HG03565 (cell line): ENCODE measurements around the gene UAP1L1.
"Not testable (repeated sequence)": the region's sequence is repeated elsewhere in the genome, so short reads cannot be mapped to it uniquely, and the experiment has no call there.

ENCODE experiments used
- ATAC-seq: cut with Tn5 transposase; IDR thresholded peaks from one replicate; pipeline ENCODE4 v1.9.1; 2021; ENCODE audit warnings: mild to moderate bottlenecking, moderate library complexity; ENCODE audit not compliant: unreplicated experiment

Gene UAP1L1

DNA sequence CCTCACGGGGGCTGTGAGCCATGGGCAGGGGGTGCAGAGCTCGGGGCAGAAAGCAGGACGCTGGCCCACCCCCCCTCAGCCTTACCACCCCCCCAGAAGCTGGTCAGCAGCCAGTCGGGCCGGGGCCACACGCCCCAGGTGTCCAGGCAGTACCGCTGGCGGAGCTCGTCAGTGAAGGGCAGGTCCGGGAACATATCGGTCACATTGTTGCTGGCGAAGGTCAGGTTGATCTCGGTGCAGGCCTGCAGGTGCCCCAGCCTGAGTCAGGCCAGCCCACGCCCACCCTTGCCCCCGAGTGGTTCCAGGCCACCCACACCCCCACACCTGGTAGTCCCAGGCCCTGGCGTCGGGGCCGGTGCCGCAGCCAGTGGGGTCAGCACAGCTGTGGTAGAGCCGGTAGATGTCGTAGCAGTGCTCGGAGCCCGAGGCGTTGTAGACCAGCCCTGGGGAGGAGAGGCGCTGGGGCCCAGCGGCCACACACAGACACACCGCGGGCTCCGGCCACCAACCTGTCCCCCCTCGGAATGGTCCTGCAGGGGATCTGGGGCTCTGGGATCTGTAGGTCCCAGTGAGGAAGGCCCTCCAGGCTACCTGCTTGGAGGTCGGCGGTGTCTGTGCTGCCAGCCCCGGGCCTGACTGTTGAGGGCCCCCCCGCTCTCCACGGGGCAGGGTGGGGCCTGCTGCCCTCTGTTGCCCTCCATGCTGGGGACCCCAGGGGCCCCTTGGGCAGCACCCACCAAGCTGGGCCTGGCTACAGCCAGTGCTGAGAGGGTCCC lies 34.7 kb downstream of the UAP1L1 start:
- ATAC-seq, result no peak

DNA sequence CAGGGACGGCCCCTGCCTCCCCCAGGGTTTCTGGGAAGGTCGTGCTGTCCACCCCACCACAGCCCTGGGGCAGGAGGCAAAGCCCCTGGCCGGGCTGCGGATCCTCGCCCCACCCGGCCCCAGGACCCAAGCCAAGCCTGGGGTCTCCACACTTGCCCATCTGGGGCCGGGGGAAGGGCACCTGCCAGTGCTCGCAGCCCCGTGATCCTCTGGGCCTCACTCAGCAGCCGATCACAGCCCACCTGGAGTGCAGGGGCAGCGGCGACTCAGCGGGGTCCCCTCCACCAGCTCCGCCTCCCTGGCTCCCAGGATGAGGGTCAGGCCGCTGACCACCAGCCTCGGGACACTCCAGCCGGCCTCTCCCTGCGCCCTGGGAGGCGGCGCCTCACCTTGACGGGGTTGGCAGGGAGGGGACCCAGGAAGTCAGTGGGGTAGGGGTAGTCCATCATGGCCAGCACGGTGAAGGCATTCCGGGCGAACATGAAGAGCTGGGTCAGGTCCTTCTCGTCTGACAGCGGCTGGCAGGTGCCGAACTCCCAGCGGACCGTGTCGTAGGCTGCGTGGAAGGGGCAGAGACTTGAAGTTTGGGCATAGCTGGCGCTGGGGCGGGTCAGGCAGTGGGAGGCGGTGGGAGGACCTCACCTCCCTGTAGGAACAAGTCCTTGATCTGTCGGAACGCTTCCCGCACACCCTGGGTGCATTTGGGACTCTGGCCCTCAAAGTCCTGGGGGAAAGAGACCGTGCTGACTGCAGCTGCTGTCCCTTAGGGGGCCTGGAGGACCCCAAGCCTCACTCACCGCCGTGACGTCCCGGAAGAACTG lies 35.5 kb downstream of the UAP1L1 start:
- no peak for ATAC-seq

DNA sequence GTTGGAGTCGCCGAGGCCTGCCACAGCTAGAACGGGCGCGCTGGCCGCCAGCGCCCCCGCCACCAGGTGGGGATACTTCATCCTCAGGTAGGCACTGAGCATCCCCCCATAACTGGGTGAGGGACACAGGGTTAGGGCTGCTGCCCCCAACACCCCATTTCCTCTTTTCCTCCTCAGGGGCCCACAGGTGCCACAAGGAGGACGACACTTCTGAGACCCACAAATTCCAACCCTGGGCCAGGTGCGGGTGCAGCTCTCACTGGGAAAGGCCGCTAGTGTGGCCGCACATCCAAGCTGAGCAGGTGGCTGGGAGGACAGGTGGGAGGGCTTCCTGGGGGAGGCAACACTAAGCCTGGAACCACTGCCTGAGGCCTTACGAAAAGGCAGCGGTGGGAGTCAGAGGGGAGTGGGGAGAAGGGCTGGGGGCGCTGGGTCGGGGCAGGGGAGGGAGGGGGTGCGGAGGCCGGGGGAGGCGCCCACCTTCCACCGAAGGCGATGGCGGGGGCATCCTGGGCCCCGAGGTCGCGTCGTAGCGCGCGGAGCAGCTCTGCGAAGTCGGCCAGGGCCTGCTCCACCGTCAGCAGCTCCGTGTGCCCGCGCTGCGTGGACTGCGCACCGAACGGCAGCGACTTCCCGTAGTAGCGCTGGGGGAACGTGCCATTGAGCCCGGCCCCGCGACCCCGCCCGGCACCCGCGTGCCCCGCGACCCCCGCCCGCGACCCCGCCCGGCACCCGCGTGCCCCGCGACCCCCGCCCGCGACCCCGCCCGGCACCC lies 36.3 kb downstream of the UAP1L1 start:
- no peak for ATAC-seq

DNA sequence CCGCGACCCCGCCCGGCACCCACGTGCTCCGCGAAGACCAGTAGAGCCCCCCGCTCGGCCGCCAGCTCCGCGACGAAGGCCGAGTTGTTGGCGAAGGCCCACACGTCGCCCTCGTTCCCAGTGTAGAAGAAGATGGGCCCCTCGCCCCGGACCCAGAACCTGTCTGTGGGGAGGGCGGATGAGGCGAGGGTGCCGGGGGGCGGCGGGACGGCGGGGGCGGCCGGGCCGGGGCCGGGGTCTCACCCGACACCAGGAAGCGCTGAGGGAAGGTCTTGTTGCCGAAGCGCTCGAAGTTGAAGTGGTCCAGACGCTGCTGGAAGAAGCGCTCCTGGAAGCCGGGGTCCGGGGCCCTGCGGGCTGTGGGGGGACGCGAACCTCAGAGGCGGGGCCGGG lies 36.9 kb downstream of the UAP1L1 start:
- ATAC-seq, result no peak

DNA sequence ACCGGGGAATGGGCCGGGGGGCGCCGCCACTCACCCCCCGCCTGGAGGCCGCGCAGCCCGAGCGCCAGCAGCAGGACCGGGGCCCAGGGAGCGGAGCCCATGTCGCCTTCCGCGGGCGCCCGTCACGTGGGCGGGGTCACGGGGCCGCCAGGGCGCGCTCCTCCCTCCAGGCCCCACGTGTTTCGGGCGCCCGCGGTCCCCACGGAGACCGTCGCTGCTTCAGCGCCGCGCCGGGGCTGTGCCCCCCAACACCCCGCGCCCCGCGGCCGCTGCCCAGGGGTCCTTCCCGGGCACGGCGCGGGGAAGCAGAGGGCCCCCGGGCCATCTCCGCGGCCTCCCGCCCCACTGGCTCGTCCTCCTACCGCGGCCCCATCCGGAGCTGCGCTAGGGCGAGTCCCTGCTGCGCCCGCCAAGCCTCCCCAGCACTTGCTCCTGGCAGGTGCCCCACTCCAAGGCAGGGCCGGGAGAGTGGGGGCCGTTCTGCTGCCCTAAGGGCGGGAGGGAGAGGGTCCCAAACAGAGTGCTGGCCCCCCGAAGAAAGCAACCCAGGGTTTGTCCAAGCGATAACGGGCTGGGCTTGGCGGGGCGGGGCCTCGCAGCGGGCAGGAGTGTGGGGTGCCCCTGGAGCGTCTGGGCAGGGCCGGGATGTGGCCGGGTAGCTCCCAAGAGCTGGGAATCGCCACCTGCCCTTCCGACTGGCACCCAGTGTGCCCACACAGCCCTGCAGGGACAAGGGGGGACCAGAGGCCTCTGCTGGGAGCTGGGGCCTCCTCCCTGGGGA lies 37.5 kb downstream of the UAP1L1 start, which contains the start of gene DPP7:
TSS of gene DPP7 (minus strand) at position 121 of the 781 bp plus-strand sequence. CDS start at position 101, 20 bp downstream.
- peak; percentile 59 for ATAC-seq

GRCh38 chr9:137115394-137116026 lies 38.2 kb downstream of the UAP1L1 start:
- ATAC-seq, result no peak

DNA sequence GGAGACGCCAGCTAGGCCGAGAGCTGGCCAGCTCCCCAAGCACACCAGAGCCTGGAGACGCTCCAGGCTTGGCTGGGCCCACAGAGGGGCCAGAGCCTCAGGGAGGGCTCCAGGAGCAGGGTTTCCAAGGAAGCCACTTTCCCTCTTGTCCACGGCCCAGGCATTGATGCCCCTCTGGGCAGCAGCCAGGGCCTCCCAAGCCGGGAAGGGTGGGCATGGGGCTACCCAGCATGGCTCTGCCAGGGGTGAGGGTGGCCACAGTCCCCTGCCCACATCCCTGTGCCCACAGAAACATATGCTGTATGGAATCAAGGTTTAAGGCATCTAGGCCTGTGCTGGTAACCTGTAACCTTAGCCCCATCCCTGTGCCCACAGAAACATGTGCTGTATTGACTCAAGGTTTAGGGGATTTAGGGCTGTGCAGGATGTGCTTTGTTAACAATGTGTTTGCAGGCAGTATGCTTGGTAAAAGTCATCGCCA lies 38.8 kb downstream of the UAP1L1 start:
- no peak for ATAC-seq

- no peak for ATAC-seq
These were observed 39.4 kb downstream of the UAP1L1 start for GRCh38 chr9:137116728-137117127.

DNA sequence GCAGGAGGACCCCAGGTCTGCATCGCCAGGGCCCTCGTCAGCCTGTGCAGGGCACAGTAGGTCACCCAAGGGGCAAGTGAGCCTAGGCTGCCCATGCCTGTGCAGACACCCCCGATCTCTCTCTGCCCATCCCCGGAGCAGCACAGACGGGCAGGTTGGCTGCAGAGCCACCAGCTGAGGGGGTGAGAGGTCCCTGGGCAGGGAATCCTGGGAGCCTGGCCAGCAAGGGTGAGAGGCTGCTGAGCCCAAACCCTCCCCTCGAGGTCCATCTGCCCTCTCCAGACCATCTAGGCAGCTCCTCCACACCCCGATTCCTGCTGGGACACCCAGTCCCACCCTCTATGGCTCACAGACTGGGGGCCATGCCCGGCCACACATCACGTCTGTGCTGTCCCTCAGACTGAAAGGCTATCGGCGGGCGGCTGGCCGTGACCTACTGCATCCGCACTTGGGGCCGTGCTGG lies 40.0 kb downstream of the UAP1L1 start:
- no peak for ATAC-seq

DNA sequence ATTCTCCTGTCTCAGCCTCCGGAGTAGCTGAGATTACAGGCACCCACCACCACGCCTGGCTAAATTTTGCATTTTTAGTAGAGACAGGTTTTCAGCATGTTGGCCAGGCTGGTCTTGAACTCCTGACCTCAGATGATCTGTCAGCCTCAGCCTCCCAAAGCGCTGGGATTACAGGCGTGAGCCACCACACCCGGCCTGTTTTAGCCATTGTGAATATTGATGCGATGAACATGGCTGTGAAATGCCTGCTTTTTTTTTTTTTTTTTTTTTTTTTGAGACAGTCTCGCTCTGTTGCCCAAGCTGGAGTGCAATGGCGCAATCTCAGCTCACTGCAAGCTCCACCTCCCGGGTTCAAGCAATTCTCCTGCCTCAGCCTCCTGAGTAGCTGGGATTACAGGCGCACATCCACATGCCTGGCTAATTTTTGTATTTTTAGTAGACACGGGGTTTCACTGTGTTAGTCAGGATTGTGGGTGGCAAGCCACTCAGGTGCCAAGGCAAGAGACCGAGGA lies 40.8 kb downstream of the UAP1L1 start:
- ATAC-seq, result not testable (repeated sequence)

- ATAC-seq, result not testable (repeated sequence)
These were observed 44.8 kb downstream of the UAP1L1 start for GRCh38 chr9:137121927-137122795.

DNA sequence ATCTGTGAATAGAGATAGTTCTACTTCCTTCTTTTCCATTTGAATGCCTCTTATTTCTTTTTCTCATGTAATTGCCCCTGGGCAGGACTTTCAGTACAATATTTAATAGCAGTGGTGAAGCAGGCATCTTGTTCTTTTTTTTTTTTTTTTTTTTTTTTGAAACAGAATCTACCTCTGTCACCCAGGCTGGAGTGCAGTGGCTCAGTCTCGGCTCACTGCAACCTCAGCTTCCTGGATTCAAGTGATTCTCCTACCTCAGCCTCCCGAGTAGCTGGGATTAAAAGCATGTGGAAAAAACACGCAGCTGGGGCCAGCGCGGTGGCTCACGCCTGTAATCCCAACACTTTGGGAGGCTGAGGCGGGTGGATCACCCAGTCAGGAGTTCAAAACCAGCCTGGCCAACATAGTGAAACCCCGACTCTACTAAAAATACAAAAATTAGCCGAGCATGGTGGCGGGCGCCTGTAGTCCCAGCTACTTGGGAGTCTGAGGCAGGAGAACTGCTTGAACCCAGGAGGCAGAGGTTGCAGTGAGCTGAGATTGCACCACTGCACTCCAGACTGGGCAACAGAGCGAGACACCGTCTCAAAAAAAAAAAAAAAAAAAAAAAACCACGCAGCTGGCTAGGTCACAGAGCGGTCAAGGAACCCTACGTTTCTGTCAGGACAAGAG lies 45.6 kb downstream of the UAP1L1 start:
- not testable (repeated sequence) for ATAC-seq

DNA sequence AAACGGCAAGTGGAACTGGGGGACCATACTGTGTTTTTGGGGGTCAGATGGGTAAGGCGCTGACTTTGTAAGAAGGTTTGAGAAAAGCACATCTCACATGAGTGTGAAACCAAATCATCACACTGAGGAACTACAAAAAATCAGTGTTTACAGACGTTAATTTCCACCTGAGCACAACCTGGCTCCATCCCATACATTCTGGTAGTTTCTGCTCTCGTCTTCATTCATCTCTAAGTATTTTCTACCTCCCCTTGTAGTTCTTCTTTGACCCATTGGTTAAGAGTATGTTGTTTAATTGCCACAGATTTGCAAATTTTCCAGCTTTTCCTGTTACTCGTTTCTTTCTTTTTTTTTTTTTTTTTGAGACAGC lies 46.1 kb downstream of the UAP1L1 start:
- ATAC-seq, result no peak

DNA sequence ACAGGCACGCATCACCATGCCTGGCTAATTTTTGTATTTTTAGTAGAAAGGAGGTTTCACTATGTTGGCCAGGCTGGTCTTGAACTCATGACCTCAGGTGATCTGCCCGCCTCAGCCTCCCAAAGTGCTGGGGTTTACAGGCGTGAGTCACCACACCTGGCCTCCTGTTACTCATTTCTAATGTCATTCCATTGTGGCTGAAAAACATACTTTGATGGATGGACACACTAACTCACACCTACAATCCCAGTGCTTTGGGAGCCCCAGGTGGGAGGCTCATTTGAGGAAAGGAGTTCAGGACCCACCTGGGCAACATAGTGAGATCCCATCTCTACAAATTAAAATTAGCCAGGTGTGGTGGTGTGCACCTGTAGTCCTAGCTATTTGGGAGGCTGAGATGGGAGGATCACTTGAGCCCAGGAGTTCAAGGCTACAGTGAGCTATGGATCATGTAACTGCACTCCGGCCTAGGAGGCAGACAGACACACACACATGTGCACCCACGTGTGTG lies 46.7 kb downstream of the UAP1L1 start:
- ATAC-seq, result not testable (repeated sequence)

- no peak for ATAC-seq
These were observed 49.5 kb downstream of the UAP1L1 start for GRCh38 chr9:137126786-137127185.

- ATAC-seq, result no peak
These were observed 50.2 kb downstream of the UAP1L1 start for GRCh38 chr9:137127301-137128157.
